NB4 (cell line): ENCODE measurements around the gene FAS.

Experiments used
- POLR2A ChIP-seq: IDR thresholded peaks from 2 replicates; pipeline ENCODE4 v1.6.1; 2011; ENCODE audit warnings: mild to moderate bottlenecking; ENCODE audit not compliant: insufficient read length; ENCODE audit errors: extremely low read depth
- TF ChIP-seq, protein P1 (sequence below): IDR thresholded peaks from one replicate; pipeline ENCODE4 v1.5.1; 2012; ENCODE audit warnings: low read depth, low read length
- TF ChIP-seq, protein P2 (sequence below): IDR thresholded peaks from 2 replicates; pipeline ENCODE4 v1.6.1; 2011; ENCODE audit warnings: low read depth, low read length

DNA sequence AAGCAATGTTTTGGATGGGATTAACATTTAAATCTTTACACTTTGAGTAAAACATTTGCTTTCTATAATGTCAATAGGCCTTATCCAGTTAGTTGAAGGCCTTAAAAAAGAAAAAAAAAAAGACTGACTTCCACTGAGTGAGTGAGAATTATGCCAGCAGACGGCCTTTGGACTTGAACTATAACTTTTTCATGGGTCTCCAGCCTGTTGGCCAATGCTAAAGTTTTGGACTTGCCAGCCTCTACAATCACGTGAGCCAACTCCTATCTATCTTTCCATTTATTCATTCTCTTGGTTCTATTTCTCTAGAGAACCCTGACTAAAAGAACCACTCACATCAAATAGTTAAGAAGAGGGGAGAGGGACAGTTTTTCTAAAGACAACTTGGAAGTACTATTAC is 2.8 kb upstream of the FAS start:
- TF ChIP-seq, protein P1, sequence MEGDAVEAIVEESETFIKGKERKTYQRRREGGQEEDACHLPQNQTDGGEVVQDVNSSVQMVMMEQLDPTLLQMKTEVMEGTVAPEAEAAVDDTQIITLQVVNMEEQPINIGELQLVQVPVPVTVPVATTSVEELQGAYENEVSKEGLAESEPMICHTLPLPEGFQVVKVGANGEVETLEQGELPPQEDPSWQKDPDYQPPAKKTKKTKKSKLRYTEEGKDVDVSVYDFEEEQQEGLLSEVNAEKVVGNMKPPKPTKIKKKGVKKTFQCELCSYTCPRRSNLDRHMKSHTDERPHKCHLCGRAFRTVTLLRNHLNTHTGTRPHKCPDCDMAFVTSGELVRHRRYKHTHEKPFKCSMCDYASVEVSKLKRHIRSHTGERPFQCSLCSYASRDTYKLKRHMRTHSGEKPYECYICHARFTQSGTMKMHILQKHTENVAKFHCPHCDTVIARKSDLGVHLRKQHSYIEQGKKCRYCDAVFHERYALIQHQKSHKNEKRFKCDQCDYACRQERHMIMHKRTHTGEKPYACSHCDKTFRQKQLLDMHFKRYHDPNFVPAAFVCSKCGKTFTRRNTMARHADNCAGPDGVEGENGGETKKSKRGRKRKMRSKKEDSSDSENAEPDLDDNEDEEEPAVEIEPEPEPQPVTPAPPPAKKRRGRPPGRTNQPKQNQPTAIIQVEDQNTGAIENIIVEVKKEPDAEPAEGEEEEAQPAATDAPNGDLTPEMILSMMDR, result no peak
- no peak for TF ChIP-seq POLR2A
- TF ChIP-seq, protein P2, sequence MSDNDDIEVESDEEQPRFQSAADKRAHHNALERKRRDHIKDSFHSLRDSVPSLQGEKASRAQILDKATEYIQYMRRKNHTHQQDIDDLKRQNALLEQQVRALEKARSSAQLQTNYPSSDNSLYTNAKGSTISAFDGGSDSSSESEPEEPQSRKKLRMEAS, result no peak
